HEK293T (cell line): ENCODE data around the gene REXO1.

Source experiments
- ARNT ChIP-seq: fragments of 450-650 bp; IDR thresholded peaks from 2 replicates; pipeline ENCODE4 v1.6.1; 2017; ENCODE audit warnings: mild to moderate bottlenecking
- BHLHE40 ChIP-seq: fragments of 450-650 bp; IDR thresholded peaks from 2 replicates; pipeline ENCODE4 v1.6.1; 2016; ENCODE audit warnings: mild to moderate bottlenecking, moderate library complexity, borderline replicate concordance
- ELF4 ChIP-seq: fragments of 450-650 bp; IDR thresholded peaks from 2 replicates; pipeline ENCODE4 v1.6.1; 2017; ENCODE audit warnings: antibody characterized with exemption
- FOXA1 ChIP-seq: fragments of 450-650 bp; IDR thresholded peaks from 2 replicates; pipeline ENCODE4 v1.6.1; 2016; ENCODE audit warnings: mild to moderate bottlenecking
- FOXK2 ChIP-seq: fragments of 450-650 bp; IDR thresholded peaks from 2 replicates; pipeline ENCODE4 v1.6.1; 2016; ENCODE audit warnings: mild to moderate bottlenecking
- FOXM1 ChIP-seq: fragments of 450-650 bp; IDR thresholded peaks from 2 replicates; pipeline ENCODE4 v1.6.1; 2017; ENCODE audit warnings: mild to moderate bottlenecking, borderline replicate concordance
- NFRKB ChIP-seq: fragments of 450-650 bp; IDR thresholded peaks from 2 replicates; pipeline ENCODE4 v1.6.1; 2016; ENCODE audit warnings: mild to moderate bottlenecking, moderate library complexity
- PKNOX1 ChIP-seq: fragments of 450-650 bp; IDR thresholded peaks from 2 replicates; pipeline ENCODE4 v1.6.1; 2016
- SP1 ChIP-seq: fragments of 450-650 bp; IDR thresholded peaks from 2 replicates; pipeline ENCODE4 v1.6.1; 2017
- TARDBP ChIP-seq: fragments of 450-650 bp; IDR thresholded peaks from 2 replicates; pipeline ENCODE4 v1.6.1; 2016

- TF ChIP-seq PKNOX1 (no peak), ELF4 (no peak), NFRKB (no peak), FOXK2 (no peak), BHLHE40 (no peak), FOXA1 (no peak), SP1 (no peak), FOXM1 (no peak), TARDBP (no peak), ARNT (no peak)
Observed at GRCh38 chr19:1818549-1819195, 29.6 kb downstream of the REXO1 start.
